H1 (cell line): ENCODE results near the gene ADSS2. TPM values are rescaled to one million over a fixed set of nuclear protein-coding genes. Genes with fewer than 3 reads are reported as not detected.

ENCODE experiments used
- CHD1 ChIP-seq: IDR thresholded peaks from 2 replicates; pipeline ENCODE4 v1.6.1; 2012; ENCODE audit warnings: low read depth, low read length, improper control_type of control experiment
- HDAC6 ChIP-seq: IDR thresholded peaks from one replicate; pipeline ENCODE4 v1.7.1; 2012; ENCODE audit warnings: low read depth, mild to moderate bottlenecking, inconsistent platforms, low read length, moderate library complexity
- POLR2AphosphoS5 ChIP-seq: IDR thresholded peaks from 2 replicates; pipeline ENCODE4 v1.6.1; 2011; ENCODE audit warnings: low read depth, low read length
- RNF2 ChIP-seq: fragments of 200-900, 300-1000 bp; sonication (generic); IDR thresholded peaks from 2 replicates; pipeline ENCODE4 v1.7.1; 2016; ENCODE audit warnings: borderline replicate concordance, low read depth, mild to moderate bottlenecking, antibody characterized with exemption, low read length; ENCODE audit not compliant: poor library complexity, severe bottlenecking; ENCODE audit errors: missing control alignments
- RXRA ChIP-seq: IDR thresholded peaks from 2 replicates; pipeline ENCODE4 v1.6.1; 2011; ENCODE audit warnings: low read depth, mild to moderate bottlenecking, low read length, moderate library complexity; ENCODE audit not compliant: insufficient read depth
- SIRT6 ChIP-seq: IDR thresholded peaks from one replicate; pipeline ENCODE4 v1.7.1; 2012; ENCODE audit warnings: low read length, inconsistent platforms
- SP2 ChIP-seq: IDR thresholded peaks from 2 replicates; pipeline ENCODE4 v1.6.1; 2012; ENCODE audit warnings: mild to moderate bottlenecking, low read length, inconsistent platforms
- SP4 ChIP-seq: IDR thresholded peaks from 2 replicates; pipeline ENCODE4 v1.6.1; 2012; ENCODE audit warnings: low read length, inconsistent platforms
- TCF12 ChIP-seq: IDR thresholded peaks from 2 replicates; pipeline ENCODE4 v1.6.1; 2011; ENCODE audit warnings: low read depth, mild to moderate bottlenecking, low read length
- ZNF274 ChIP-seq: IDR thresholded peaks from 2 replicates; pipeline ENCODE4 v1.7.0; 2012; ENCODE audit warnings: low read length, borderline replicate concordance; ENCODE audit errors: extremely low read depth
- polyA plus RNA-seq, 7 experiments: library from polyadenylated mRNA; depleted of rRNA in 3 of 7; stranded (reverse) in 5 of 7; unstranded in 2 of 7; fragments of >200 nt in 5 of 7; fragments of 200-250 nt in 2 of 7; gene quantifications; 1 replicate in 5 of 7; 2 replicates in 1 of 7; 4 replicates in 1 of 7; pipeline versions ENCODE4 v1.2.1 to v1.2.3, GENCODE V29; 2011 to 2013; ENCODE audit warnings: missing spikeins in 2 of 7, mixed read lengths in 2 of 7
- total RNA-seq: library from RNA; stranded (reverse); fragmentation: NEBNext Ultra II Directional; extraction: Animal tissue kit (Norgen Biotek cat#: 25700); gene quantifications from 2 replicates; pipeline ENCODE4 v1.2.1, GENCODE V29; 2021
- TF ChIP-seq, protein P1 (sequence below): fragments of 300-600 bp; sonication (generic); IDR thresholded peaks from 2 replicates; pipeline ENCODE4 v1.7.1; 2012; ENCODE audit warnings: low read length, moderate library complexity, mild to moderate bottlenecking, inconsistent platforms; ENCODE audit not compliant: insufficient replicate concordance
- TF ChIP-seq, protein P2 (sequence below): IDR thresholded peaks from 2 replicates; pipeline ENCODE4 v1.6.1; 2012; ENCODE audit warnings: inconsistent platforms

Gene ADSS2
- total and polyA plus RNA-seq, 2 of the 8 experiments (the other 6 are each of a cell fraction or from before 2014, with no cell fraction given), result 29.8 to 108 TPM

- TF ChIP-seq, protein P1, sequence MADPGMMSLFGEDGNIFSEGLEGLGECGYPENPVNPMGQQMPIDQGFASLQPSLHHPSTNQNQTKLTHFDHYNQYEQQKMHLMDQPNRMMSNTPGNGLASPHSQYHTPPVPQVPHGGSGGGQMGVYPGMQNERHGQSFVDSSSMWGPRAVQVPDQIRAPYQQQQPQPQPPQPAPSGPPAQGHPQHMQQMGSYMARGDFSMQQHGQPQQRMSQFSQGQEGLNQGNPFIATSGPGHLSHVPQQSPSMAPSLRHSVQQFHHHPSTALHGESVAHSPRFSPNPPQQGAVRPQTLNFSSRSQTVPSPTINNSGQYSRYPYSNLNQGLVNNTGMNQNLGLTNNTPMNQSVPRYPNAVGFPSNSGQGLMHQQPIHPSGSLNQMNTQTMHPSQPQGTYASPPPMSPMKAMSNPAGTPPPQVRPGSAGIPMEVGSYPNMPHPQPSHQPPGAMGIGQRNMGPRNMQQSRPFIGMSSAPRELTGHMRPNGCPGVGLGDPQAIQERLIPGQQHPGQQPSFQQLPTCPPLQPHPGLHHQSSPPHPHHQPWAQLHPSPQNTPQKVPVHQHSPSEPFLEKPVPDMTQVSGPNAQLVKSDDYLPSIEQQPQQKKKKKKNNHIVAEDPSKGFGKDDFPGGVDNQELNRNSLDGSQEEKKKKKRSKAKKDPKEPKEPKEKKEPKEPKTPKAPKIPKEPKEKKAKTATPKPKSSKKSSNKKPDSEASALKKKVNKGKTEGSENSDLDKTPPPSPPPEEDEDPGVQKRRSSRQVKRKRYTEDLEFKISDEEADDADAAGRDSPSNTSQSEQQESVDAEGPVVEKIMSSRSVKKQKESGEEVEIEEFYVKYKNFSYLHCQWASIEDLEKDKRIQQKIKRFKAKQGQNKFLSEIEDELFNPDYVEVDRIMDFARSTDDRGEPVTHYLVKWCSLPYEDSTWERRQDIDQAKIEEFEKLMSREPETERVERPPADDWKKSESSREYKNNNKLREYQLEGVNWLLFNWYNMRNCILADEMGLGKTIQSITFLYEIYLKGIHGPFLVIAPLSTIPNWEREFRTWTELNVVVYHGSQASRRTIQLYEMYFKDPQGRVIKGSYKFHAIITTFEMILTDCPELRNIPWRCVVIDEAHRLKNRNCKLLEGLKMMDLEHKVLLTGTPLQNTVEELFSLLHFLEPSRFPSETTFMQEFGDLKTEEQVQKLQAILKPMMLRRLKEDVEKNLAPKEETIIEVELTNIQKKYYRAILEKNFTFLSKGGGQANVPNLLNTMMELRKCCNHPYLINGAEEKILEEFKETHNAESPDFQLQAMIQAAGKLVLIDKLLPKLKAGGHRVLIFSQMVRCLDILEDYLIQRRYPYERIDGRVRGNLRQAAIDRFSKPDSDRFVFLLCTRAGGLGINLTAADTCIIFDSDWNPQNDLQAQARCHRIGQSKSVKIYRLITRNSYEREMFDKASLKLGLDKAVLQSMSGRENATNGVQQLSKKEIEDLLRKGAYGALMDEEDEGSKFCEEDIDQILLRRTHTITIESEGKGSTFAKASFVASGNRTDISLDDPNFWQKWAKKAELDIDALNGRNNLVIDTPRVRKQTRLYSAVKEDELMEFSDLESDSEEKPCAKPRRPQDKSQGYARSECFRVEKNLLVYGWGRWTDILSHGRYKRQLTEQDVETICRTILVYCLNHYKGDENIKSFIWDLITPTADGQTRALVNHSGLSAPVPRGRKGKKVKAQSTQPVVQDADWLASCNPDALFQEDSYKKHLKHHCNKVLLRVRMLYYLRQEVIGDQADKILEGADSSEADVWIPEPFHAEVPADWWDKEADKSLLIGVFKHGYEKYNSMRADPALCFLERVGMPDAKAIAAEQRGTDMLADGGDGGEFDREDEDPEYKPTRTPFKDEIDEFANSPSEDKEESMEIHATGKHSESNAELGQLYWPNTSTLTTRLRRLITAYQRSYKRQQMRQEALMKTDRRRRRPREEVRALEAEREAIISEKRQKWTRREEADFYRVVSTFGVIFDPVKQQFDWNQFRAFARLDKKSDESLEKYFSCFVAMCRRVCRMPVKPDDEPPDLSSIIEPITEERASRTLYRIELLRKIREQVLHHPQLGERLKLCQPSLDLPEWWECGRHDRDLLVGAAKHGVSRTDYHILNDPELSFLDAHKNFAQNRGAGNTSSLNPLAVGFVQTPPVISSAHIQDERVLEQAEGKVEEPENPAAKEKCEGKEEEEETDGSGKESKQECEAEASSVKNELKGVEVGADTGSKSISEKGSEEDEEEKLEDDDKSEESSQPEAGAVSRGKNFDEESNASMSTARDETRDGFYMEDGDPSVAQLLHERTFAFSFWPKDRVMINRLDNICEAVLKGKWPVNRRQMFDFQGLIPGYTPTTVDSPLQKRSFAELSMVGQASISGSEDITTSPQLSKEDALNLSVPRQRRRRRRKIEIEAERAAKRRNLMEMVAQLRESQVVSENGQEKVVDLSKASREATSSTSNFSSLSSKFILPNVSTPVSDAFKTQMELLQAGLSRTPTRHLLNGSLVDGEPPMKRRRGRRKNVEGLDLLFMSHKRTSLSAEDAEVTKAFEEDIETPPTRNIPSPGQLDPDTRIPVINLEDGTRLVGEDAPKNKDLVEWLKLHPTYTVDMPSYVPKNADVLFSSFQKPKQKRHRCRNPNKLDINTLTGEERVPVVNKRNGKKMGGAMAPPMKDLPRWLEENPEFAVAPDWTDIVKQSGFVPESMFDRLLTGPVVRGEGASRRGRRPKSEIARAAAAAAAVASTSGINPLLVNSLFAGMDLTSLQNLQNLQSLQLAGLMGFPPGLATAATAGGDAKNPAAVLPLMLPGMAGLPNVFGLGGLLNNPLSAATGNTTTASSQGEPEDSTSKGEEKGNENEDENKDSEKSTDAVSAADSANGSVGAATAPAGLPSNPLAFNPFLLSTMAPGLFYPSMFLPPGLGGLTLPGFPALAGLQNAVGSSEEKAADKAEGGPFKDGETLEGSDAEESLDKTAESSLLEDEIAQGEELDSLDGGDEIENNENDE, result no peak
- TF ChIP-seq HDAC6 (no peak), TCF12 (no peak), RXRA (no peak), ZNF274 (no peak), POLR2AphosphoS5 (no peak), RNF2 (no peak), SP2 (no peak), CHD1 (no peak), SIRT6 (no peak), SP4 (no peak)
- TF ChIP-seq, protein P2, sequence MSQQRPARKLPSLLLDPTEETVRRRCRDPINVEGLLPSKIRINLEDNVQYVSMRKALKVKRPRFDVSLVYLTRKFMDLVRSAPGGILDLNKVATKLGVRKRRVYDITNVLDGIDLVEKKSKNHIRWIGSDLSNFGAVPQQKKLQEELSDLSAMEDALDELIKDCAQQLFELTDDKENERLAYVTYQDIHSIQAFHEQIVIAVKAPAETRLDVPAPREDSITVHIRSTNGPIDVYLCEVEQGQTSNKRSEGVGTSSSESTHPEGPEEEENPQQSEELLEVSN, result no peak
Measured at GRCh38 chr1:244497805-244498204, 46.1 kb upstream of the ADSS2 start (continued).
